ENCODE data around the gene NAPEPLD.

DNA sequence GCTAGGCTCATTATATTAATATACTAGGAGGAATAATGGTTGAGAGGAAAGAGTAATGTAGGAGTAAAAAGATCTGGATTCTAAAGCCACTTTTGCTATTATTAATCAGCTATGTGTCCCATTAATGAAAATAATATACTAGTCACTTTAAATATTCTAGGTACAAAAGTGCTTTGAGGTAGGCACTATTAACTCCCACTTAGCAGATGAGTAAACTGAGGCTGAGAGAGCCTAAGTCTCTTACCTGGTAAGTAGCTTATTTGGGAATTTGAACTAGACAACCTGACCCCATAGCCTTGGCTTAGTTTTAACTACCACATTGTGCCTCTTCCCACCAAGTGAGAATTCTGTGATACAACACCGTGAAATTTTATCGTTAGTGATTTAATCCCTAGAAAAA lies 68.0 kb downstream of the NAPEPLD start:
- TF ChIP-seq, protein P1, sequence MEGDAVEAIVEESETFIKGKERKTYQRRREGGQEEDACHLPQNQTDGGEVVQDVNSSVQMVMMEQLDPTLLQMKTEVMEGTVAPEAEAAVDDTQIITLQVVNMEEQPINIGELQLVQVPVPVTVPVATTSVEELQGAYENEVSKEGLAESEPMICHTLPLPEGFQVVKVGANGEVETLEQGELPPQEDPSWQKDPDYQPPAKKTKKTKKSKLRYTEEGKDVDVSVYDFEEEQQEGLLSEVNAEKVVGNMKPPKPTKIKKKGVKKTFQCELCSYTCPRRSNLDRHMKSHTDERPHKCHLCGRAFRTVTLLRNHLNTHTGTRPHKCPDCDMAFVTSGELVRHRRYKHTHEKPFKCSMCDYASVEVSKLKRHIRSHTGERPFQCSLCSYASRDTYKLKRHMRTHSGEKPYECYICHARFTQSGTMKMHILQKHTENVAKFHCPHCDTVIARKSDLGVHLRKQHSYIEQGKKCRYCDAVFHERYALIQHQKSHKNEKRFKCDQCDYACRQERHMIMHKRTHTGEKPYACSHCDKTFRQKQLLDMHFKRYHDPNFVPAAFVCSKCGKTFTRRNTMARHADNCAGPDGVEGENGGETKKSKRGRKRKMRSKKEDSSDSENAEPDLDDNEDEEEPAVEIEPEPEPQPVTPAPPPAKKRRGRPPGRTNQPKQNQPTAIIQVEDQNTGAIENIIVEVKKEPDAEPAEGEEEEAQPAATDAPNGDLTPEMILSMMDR (IDR thresholded peaks at IDR 0.05; ENCODE audit: poor library complexity, severe bottlenecking), result no peak
- no peak for TF ChIP-seq EP300 (conservative IDR thresholded peaks at IDR 0.05; ENCODE audit: poor library complexity, severe bottlenecking)
- no peak for TF ChIP-seq POLR2AphosphoS5 (IDR thresholded peaks at IDR 0.05)
- TF ChIP-seq, protein P2, sequence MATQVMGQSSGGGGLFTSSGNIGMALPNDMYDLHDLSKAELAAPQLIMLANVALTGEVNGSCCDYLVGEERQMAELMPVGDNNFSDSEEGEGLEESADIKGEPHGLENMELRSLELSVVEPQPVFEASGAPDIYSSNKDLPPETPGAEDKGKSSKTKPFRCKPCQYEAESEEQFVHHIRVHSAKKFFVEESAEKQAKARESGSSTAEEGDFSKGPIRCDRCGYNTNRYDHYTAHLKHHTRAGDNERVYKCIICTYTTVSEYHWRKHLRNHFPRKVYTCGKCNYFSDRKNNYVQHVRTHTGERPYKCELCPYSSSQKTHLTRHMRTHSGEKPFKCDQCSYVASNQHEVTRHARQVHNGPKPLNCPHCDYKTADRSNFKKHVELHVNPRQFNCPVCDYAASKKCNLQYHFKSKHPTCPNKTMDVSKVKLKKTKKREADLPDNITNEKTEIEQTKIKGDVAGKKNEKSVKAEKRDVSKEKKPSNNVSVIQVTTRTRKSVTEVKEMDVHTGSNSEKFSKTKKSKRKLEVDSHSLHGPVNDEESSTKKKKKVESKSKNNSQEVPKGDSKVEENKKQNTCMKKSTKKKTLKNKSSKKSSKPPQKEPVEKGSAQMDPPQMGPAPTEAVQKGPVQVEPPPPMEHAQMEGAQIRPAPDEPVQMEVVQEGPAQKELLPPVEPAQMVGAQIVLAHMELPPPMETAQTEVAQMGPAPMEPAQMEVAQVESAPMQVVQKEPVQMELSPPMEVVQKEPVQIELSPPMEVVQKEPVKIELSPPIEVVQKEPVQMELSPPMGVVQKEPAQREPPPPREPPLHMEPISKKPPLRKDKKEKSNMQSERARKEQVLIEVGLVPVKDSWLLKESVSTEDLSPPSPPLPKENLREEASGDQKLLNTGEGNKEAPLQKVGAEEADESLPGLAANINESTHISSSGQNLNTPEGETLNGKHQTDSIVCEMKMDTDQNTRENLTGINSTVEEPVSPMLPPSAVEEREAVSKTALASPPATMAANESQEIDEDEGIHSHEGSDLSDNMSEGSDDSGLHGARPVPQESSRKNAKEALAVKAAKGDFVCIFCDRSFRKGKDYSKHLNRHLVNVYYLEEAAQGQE (IDR thresholded peaks at IDR 0.05; ENCODE audit: borderline replicate concordance), result no peak
- TF ChIP-seq EZH2 (IDR thresholded peaks at IDR 0.05; ENCODE audit: borderline replicate concordance, insufficient read depth, low read length, poor library complexity, severe bottlenecking), result no peak
- TF ChIP-seq TAF1 (IDR thresholded peaks at IDR 0.05; ENCODE audit: low read depth), result no peak
